Activated naive CD8-positive, alpha-beta T cell (primary cell): Measurements from ENCODE around the gene ZNG1A.
A peak's percentile ranks its signal among the peaks of the same experiment; 100 is the strongest.
"Not testable (repeated sequence)": the region's sequence is repeated elsewhere in the genome, so short reads cannot be mapped to it uniquely, and the experiment has no call there.

Experiments
- H3K27ac Mint-ChIP-seq: one replicate; pipeline ENCODE4 v1.8.0; 2021; ENCODE audit warnings: mixed read lengths
- H3K27me3 Mint-ChIP-seq: one replicate; pipeline ENCODE4 v1.8.0; 2021; ENCODE audit warnings: mixed read lengths
- H3K36me3 Mint-ChIP-seq: one replicate; pipeline ENCODE4 v1.8.0; 2021; ENCODE audit warnings: mixed read lengths
- H3K4me1 Mint-ChIP-seq: one replicate; pipeline ENCODE4 v1.8.0; 2021; ENCODE audit warnings: low read depth, mixed read lengths
- H3K4me3 Mint-ChIP-seq: one replicate; pipeline ENCODE4 v1.8.0; 2021; ENCODE audit warnings: mild to moderate bottlenecking, mixed read lengths
- H3K9me3 Mint-ChIP-seq: one replicate; pipeline ENCODE4 v1.8.0; 2021; ENCODE audit warnings: low read depth, mixed read lengths

Gene ZNG1A

GRCh38 chr9:178970-179383, at the start of gene ZNG1A:
Gene ZNG1A, minus strand, starts transcription at chr9:179056. Its CDS starts 87 bp downstream, at chr9:178969.
- H3K9me3 Mint-ChIP-seq, H3K4me1 Mint-ChIP-seq, H3K27me3 Mint-ChIP-seq, H3K36me3 Mint-ChIP-seq: not testable (repeated sequence)
- Mint-ChIP-seq H3K27ac (peak within 1 kb of the TSS; percentile 89), H3K4me3 (peak within 1 kb of the TSS; percentile 90)

GRCh38 chr9:227860-228259, 49.0 kb upstream of the ZNG1A start:
- peaks cover 1% of the 10 kb centered on the region for H3K27me3 Mint-ChIP-seq
- no peaks in the 10 kb centered on the region for H3K4me1 Mint-ChIP-seq
- no peak overlapping the region for H3K4me3 Mint-ChIP-seq
- no peak overlapping the region for H3K27ac Mint-ChIP-seq
- no peaks in the 10 kb centered on the region for H3K9me3 Mint-ChIP-seq
- H3K36me3 Mint-ChIP-seq = no peaks in the 10 kb centered on the region

GRCh38 chr9:224582-225520, 46.0 kb upstream of the ZNG1A start:
- H3K27ac Mint-ChIP-seq = no peak overlapping the region
- no peaks in the 10 kb centered on the region for H3K36me3 Mint-ChIP-seq
- H3K9me3 Mint-ChIP-seq = no peaks in the 10 kb centered on the region
- peaks cover 1% of the 10 kb centered on the region for H3K27me3 Mint-ChIP-seq
- peaks cover 2% of the 10 kb centered on the region for H3K4me1 Mint-ChIP-seq
- no peak overlapping the region for H3K4me3 Mint-ChIP-seq

- H3K4me1 Mint-ChIP-seq = peaks cover 2% of the 10 kb centered on the region
- no peaks in the 10 kb centered on the region for H3K9me3 Mint-ChIP-seq
- peaks cover 1% of the 10 kb centered on the region for H3K27me3 Mint-ChIP-seq
- no peaks in the 10 kb centered on the region for H3K36me3 Mint-ChIP-seq
- no peak overlapping the region for H3K27ac Mint-ChIP-seq
- no peak overlapping the region for H3K4me3 Mint-ChIP-seq
Observed at GRCh38 chr9:224026-224425, 45.2 kb upstream of the ZNG1A start.

GRCh38 chr9:223152-223551, 44.3 kb upstream of the ZNG1A start:
- Mint-ChIP-seq H3K4me1 (peaks cover 2% of the 10 kb centered on the region), H3K4me3 (no peak overlapping the region), H3K9me3 (no peaks in the 10 kb centered on the region), H3K36me3 (no peaks in the 10 kb centered on the region), H3K27me3 (peaks cover 1% of the 10 kb centered on the region), H3K27ac (no peak overlapping the region)

GRCh38 chr9:221989-222776, 43.3 kb upstream of the ZNG1A start:
- peaks cover 1% of the 10 kb centered on the region for H3K27me3 Mint-ChIP-seq
- H3K27ac Mint-ChIP-seq = peak overlapping the region; percentile 5
- H3K36me3 Mint-ChIP-seq = no peaks in the 10 kb centered on the region
- no peak overlapping the region for H3K4me3 Mint-ChIP-seq
- peaks cover 2% of the 10 kb centered on the region for H3K4me1 Mint-ChIP-seq
- H3K9me3 Mint-ChIP-seq = no peaks in the 10 kb centered on the region

GRCh38 chr9:219670-220365, 41.0 kb upstream of the ZNG1A start:
- Mint-ChIP-seq H3K27me3 (peaks cover 6% of the 10 kb centered on the region), H3K36me3 (no peaks in the 10 kb centered on the region), H3K4me3 (no peak overlapping the region), H3K9me3 (no peaks in the 10 kb centered on the region), H3K27ac (no peak overlapping the region), H3K4me1 (peaks cover 5% of the 10 kb centered on the region)

GRCh38 chr9:219036-219435, 40.2 kb upstream of the ZNG1A start:
- not testable (repeated sequence) for H3K36me3 Mint-ChIP-seq, H3K9me3 Mint-ChIP-seq, H3K4me3 Mint-ChIP-seq, H3K27ac Mint-ChIP-seq, H3K4me1 Mint-ChIP-seq, H3K27me3 Mint-ChIP-seq

- Mint-ChIP-seq H3K9me3 (no peaks in the 10 kb centered on the region), H3K36me3 (no peaks in the 10 kb centered on the region), H3K27ac (no peak overlapping the region), H3K27me3 (peaks cover 5% of the 10 kb centered on the region), H3K4me3 (no peak overlapping the region), H3K4me1 (peaks cover 5% of the 10 kb centered on the region)
Observed at GRCh38 chr9:217950-218349, 39.1 kb upstream of the ZNG1A start.

GRCh38 chr9:216866-217265, 38.0 kb upstream of the ZNG1A start:
- peaks cover 3% of the 10 kb centered on the region for H3K4me1 Mint-ChIP-seq
- no peaks in the 10 kb centered on the region for H3K9me3 Mint-ChIP-seq
- no peaks in the 10 kb centered on the region for H3K36me3 Mint-ChIP-seq
- H3K27me3 Mint-ChIP-seq = peaks cover 5% of the 10 kb centered on the region
- no peak overlapping the region for H3K4me3 Mint-ChIP-seq
- no peak overlapping the region for H3K27ac Mint-ChIP-seq

GRCh38 chr9:215631-216155, 36.8 kb upstream of the ZNG1A start:
- peaks cover 5% of the 10 kb centered on the region for H3K27me3 Mint-ChIP-seq
- no peaks in the 10 kb centered on the region for H3K9me3 Mint-ChIP-seq
- peak overlapping the region; percentile 83 for H3K4me3 Mint-ChIP-seq
- no peaks in the 10 kb centered on the region for H3K36me3 Mint-ChIP-seq
- peaks cover 3% of the 10 kb centered on the region for H3K4me1 Mint-ChIP-seq
- H3K27ac Mint-ChIP-seq = peak overlapping the region; percentile 10

GRCh38 chr9:214648-215493, 36.0 kb upstream of the ZNG1A start, which contains the start of gene DOCK8:
Gene DOCK8, plus strand, starts transcription at chr9:214865. Its CDS starts 112 bp downstream, at chr9:214977.
- peak within 1 kb of the TSS; percentile 10 for H3K27ac Mint-ChIP-seq
- H3K9me3 Mint-ChIP-seq = no peaks in the 10 kb centered on the region
- no peaks in the 10 kb centered on the region for H3K36me3 Mint-ChIP-seq
- H3K27me3 Mint-ChIP-seq = peaks cover 5% of the 10 kb centered on the region
- peak within 1 kb of the TSS; percentile 83 for H3K4me3 Mint-ChIP-seq
- H3K4me1 Mint-ChIP-seq = peaks cover 3% of the 10 kb centered on the region

GRCh38 chr9:214351-214647, 35.4 kb upstream of the ZNG1A start:
- no peaks in the 10 kb centered on the region for H3K36me3 Mint-ChIP-seq
- peaks cover 3% of the 10 kb centered on the region for H3K4me1 Mint-ChIP-seq
- H3K27ac Mint-ChIP-seq = no peak overlapping the region
- H3K9me3 Mint-ChIP-seq = no peaks in the 10 kb centered on the region
- H3K27me3 Mint-ChIP-seq = peaks cover 5% of the 10 kb centered on the region
- peak overlapping the region; percentile 69 for H3K4me3 Mint-ChIP-seq

GRCh38 chr9:213901-214300, 35.0 kb upstream of the ZNG1A start:
- H3K4me1 Mint-ChIP-seq, H3K27ac Mint-ChIP-seq, H3K36me3 Mint-ChIP-seq, H3K9me3 Mint-ChIP-seq, H3K27me3 Mint-ChIP-seq: not testable (repeated sequence)
- H3K4me3 Mint-ChIP-seq = peak overlapping the region; percentile 69
